Measurements from ENCODE around the gene GNAQ.

- TF ChIP-seq NR3C1 (IDR thresholded peaks at IDR 0.05) (no peak), CTCF (IDR thresholded peaks at IDR 0.05) (no peak), MAX (IDR thresholded peaks at IDR 0.05) (no peak), EP300 (IDR thresholded peaks at IDR 0.05) (no peak), MYC (IDR thresholded peaks at IDR 0.05; ENCODE audit: borderline replicate concordance, low read length) (no peak)
Observed at GRCh38 chr9:77964258-77964657, 67.4 kb downstream of the GNAQ start.
